Muscle layer of duodenum (tissue), 2 donors: ENCODE measurements around the gene VCAN.

Source experiments
- H3K27ac ChIP-seq: one replicate; pipeline ENCODE4 v1.7.0; 2013; ENCODE audit warnings: mild to moderate bottlenecking, low read length
- H3K27me3 ChIP-seq: one replicate; pipeline ENCODE4 v1.7.0; 2013; ENCODE audit warnings: low read depth, mild to moderate bottlenecking, control low read depth, low read length
- H3K36me3 ChIP-seq, 2 donors: one replicate each; pipeline ENCODE4 v1.7.0; 2013; ENCODE audit warnings: low read length in 2 of 2, control low read depth in 1 of 2, mild to moderate bottlenecking in 1 of 2; ENCODE audit not compliant: insufficient read depth in 2 of 2, control insufficient read depth in 1 of 2
- H3K4me1 ChIP-seq, 2 donors: one replicate each; pipeline ENCODE4 v1.7.0; 2013; ENCODE audit warnings: low read length in 2 of 2, mild to moderate bottlenecking in 2 of 2, control low read depth in 1 of 2, moderate library complexity in 1 of 2; ENCODE audit not compliant: insufficient read depth in 2 of 2, control insufficient read depth in 1 of 2
- H3K4me3 ChIP-seq, 2 donors: one replicate each; pipeline ENCODE4 v1.7.0; 2013; ENCODE audit warnings: low read length in 2 of 2, low read depth in 1 of 2, mild to moderate bottlenecking in 1 of 2
- H3K9me3 ChIP-seq, 2 donors: one replicate each; pipeline ENCODE4 v1.7.0; 2013; ENCODE audit warnings: low read length in 2 of 2, control low read depth in 1 of 2, mild to moderate bottlenecking in 1 of 2; ENCODE audit not compliant: control insufficient read depth in 1 of 2
- donor health status: healthy.

The VCAN gene

DNA sequence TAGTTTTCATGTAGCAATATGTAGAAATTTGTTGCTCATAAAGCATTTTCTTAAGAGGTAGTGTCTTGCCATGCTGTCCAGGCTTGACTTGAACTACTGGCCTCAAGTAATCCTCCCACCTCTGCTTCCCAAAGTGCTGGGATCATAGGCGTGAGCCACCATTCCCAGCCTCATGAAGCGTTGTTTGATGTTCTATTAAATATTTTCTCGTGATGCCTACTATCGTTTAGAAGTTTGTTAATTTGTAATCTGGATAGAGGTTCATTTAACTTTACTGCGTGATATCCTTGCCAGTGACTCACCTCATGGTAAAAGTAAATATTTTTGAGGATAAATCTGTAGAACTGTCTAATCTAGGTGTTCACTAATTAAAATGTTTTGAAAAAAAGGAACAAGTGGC lies 82.6 kb downstream of the VCAN start:
- Histone ChIP-seq H3K36me3 (no peaks in the 10 kb centered on the region), H3K4me1 (no peaks in the 10 kb centered on the region), H3K27me3 (no peaks in the 10 kb centered on the region), H3K4me3 (no peak overlapping the region), H3K9me3 (no peaks in the 10 kb centered on the region), H3K27ac (no peak overlapping the region)

DNA sequence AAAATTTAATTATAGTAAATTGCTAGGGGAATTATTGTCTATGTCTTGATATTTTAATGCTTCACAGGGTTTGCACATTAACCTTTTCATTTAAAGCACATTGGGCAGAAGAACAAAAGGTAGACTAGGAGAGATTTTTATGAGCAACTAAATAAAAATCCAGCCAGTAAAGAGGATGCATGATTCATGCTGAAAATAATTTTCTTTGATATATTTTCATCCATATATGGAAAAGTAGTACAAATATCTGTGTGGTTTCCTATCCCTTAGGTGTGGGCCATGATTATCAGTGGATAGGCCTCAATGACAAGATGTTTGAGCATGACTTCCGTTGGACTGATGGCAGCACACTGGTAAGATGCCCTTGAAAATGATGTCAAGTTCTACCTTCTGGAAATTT lies 83.1 kb downstream of the VCAN start:
- Histone ChIP-seq H3K27ac (no peak overlapping the region), H3K36me3 (no peaks in the 10 kb centered on the region), H3K9me3 (no peaks in the 10 kb centered on the region), H3K4me1 (no peaks in the 10 kb centered on the region), H3K27me3 (no peaks in the 10 kb centered on the region), H3K4me3 (no peak overlapping the region)

GRCh38 chr5:83555263-83555662 lies 83.7 kb downstream of the VCAN start:
- no peaks in the 10 kb centered on the region for H3K9me3 ChIP-seq
- no peaks in the 10 kb centered on the region for H3K4me1 ChIP-seq
- H3K4me3 ChIP-seq = no peak overlapping the region
- no peaks in the 10 kb centered on the region for H3K36me3 ChIP-seq
- no peaks in the 10 kb centered on the region for H3K27me3 ChIP-seq
- no peak overlapping the region for H3K27ac ChIP-seq

DNA sequence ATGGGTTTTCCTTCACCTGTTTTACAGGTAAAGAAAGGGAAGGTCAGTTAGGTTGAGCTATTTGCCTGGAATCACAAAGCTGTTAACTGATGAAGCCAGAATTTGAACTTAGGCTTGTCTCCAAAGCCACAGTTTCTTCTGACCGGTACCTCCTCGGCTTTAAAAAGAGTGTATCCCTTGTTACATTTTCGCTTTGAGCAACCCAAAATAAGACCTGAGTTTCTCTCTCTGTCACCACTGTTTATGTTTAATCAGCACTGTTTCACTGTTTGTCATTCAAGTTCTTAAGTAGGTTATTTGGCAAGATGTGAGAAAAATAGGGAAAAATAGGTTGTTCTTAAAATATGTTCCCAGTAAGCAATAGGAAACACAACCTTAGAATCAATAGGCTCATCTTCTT lies 84.6 kb downstream of the VCAN start:
- H3K4me1 ChIP-seq = no peaks in the 10 kb centered on the region
- no peaks in the 10 kb centered on the region for H3K9me3 ChIP-seq
- no peaks in the 10 kb centered on the region for H3K27me3 ChIP-seq
- no peak overlapping the region for H3K27ac ChIP-seq
- no peaks in the 10 kb centered on the region for H3K36me3 ChIP-seq
- H3K4me3 ChIP-seq = no peak overlapping the region

DNA sequence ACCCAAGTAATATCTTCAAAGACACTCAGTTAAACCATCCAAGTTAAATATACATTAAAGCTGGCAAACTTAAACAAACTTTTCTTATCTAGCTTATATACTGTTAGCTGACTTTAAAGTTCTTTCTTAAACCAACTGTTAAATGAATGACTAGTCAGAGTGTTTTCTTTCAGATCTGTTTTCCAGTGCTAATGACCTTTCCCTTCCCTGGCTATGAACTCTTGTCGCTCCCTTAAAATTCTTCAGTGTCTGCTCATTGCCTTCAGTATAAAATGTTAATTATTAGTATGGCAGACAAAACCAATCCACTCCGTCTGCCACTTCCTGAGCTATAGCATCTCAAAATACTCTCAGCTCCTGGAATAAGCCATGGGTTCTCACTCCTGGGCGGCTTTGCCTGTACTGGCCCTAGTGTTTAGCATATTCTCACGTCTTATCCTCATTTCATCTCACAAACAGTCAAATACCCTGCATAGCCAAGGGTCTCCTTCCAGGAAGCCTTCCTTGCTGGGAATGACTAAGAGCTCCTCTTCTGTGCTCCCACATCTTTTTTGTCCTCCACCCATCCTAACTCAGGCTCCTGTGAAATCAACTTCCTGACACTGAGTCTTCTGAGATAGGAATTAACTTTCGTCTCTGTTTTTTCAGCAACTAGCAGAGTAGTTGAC lies 87.7 kb downstream of the VCAN start:
- H3K36me3 ChIP-seq = no peaks in the 10 kb centered on the region
- no peaks in the 10 kb centered on the region for H3K27me3 ChIP-seq
- H3K27ac ChIP-seq = no peak overlapping the region
- no peak overlapping the region for H3K4me3 ChIP-seq
- no peaks in the 10 kb centered on the region for H3K4me1 ChIP-seq
- no peaks in the 10 kb centered on the region for H3K9me3 ChIP-seq

- Histone ChIP-seq H3K9me3 (no peaks in the 10 kb centered on the region), H3K27me3 (no peaks in the 10 kb centered on the region), H3K36me3 (no peaks in the 10 kb centered on the region), H3K4me1 (no peaks in the 10 kb centered on the region), H3K4me3 (no peak overlapping the region), H3K27ac (no peak overlapping the region)
These were observed 90.6 kb downstream of the VCAN start for GRCh38 chr5:83562071-83562606.

- H3K36me3 ChIP-seq = no peaks in the 10 kb centered on the region
- no peaks in the 10 kb centered on the region for H3K9me3 ChIP-seq
- no peak overlapping the region for H3K4me3 ChIP-seq
- H3K4me1 ChIP-seq = no peaks in the 10 kb centered on the region
- no peaks in the 10 kb centered on the region for H3K27me3 ChIP-seq
- no peak overlapping the region for H3K27ac ChIP-seq
These were observed 91.4 kb downstream of the VCAN start for GRCh38 chr5:83562791-83563557.

- Histone ChIP-seq H3K9me3 (no peaks in the 10 kb centered on the region), H3K27me3 (no peaks in the 10 kb centered on the region), H3K4me3 (no peak overlapping the region), H3K27ac (no peak overlapping the region), H3K36me3 (no peaks in the 10 kb centered on the region), H3K4me1 (no peaks in the 10 kb centered on the region)
These were observed 92.1 kb downstream of the VCAN start for GRCh38 chr5:83563631-83564030.

DNA sequence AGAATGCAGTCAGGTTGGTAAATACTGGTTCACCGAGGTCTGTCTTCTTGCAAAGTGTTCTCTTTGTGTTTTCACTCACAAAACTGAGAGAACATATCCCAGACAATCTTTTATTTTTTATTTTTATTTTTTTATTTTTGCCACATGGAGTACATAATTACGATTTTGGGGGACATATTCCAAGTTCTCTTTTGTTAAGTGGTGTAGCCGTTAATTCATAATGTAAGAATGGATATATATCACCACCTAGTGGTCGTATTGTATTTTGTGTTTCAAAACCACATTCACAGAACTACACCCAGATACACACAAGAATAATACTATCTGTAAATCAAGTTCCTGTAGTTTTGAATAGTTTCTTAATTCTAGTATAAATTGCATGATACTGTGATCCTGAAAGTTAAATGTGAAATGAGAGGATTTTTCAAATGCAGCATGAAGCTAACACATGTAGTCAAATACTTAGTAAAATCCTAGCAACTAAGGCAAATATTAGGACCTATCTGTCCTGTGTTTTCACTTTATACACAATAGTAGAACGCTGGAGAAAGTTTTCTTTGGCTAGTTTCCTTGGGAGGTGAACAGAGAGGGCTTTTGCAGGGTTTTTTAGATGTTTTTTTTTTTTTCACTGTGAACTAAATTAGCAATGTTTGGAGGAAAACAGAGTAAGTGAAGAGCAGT lies 92.7 kb downstream of the VCAN start:
- no peak overlapping the region for H3K27ac ChIP-seq
- no peaks in the 10 kb centered on the region for H3K27me3 ChIP-seq
- H3K9me3 ChIP-seq = no peaks in the 10 kb centered on the region
- no peaks in the 10 kb centered on the region for H3K36me3 ChIP-seq
- H3K4me3 ChIP-seq = no peak overlapping the region
- H3K4me1 ChIP-seq = no peaks in the 10 kb centered on the region

DNA sequence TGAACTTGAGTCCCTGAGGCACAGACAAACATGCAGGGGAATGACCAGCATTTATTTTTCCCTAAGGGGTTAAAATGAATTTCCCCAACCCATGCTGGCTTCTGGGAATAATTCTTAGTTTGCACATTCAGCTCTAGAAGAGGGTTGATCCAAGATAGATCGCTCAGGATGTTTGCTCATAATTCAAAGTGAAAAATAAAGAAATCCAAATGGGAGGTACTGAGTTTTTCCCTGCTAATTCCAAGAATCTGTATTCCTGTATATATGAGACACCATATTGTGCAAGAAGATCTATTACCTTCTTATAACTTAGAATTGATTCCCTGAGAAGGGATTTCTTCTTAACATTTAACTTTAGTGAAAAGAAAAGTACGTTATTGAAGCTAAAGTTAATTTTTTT lies 96.2 kb downstream of the VCAN start:
- H3K4me1 ChIP-seq = no peaks in the 10 kb centered on the region
- no peaks in the 10 kb centered on the region for H3K36me3 ChIP-seq
- H3K9me3 ChIP-seq = no peaks in the 10 kb centered on the region
- H3K27ac ChIP-seq = no peak overlapping the region
- H3K27me3 ChIP-seq = no peaks in the 10 kb centered on the region
- H3K4me3 ChIP-seq = no peak overlapping the region

DNA sequence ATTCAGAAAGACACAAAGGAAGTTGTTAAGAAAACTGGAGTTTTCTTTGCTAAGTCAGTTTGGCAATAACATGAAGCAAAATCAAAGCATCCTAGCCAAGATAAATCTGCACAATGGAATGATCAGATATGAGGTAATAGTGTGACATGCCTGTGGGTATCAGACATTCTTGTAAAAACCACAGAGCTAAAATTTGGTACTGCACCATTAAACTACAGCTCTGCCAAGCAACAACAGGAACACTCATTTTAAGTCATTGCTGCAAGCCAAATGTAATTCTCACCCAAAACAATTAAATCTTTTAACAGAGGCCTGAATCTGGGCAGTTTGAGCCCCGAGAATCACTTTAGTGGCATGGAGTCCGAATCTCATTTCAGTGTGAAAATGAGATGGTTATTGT lies 96.6 kb downstream of the VCAN start:
- no peaks in the 10 kb centered on the region for H3K36me3 ChIP-seq
- no peak overlapping the region for H3K27ac ChIP-seq
- no peaks in the 10 kb centered on the region for H3K9me3 ChIP-seq
- no peaks in the 10 kb centered on the region for H3K27me3 ChIP-seq
- H3K4me3 ChIP-seq = no peak overlapping the region
- H3K4me1 ChIP-seq = no peaks in the 10 kb centered on the region
